ENCODE results near the gene PRSS16.

PRSS16 gene

DNA sequence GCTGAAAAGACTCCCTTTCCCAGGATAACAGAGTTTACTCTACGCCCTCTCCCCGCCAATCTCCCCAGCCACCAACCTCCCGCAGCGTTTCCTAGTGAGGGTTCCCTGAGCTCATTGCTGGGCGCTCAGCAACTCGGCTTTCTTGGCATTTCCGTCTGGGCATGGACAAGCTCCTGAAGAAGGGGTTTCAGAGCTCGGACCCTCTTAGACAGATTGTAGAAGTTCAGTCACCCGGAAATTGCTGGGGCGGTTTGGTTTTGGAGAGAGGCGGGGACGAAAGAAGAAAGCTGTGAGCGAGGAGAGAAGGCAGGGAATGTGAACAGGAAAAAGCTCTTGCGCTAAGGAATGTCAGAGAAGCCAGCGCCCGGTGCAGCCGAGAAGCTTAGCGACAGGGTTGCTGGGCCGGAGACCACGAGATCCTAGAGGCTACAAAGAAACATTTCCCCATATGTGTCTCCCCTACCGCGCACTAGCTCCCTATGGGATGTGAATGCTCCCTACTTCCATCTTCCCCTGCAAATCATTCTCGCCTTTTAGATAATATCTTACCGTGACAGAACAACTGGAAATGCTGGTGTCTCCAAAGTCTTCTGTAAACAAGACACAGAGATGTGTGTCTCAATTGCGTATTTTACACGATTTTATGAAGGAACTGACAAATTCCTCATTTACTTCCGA is 48.7 kb downstream of the PRSS16 start:
- H3K27ac ChIP-seq = no peak overlapping the region
- no peaks in the 10 kb centered on the region for H3K27me3 ChIP-seq (replicated peaks)
- TF ChIP-seq, protein P1, sequence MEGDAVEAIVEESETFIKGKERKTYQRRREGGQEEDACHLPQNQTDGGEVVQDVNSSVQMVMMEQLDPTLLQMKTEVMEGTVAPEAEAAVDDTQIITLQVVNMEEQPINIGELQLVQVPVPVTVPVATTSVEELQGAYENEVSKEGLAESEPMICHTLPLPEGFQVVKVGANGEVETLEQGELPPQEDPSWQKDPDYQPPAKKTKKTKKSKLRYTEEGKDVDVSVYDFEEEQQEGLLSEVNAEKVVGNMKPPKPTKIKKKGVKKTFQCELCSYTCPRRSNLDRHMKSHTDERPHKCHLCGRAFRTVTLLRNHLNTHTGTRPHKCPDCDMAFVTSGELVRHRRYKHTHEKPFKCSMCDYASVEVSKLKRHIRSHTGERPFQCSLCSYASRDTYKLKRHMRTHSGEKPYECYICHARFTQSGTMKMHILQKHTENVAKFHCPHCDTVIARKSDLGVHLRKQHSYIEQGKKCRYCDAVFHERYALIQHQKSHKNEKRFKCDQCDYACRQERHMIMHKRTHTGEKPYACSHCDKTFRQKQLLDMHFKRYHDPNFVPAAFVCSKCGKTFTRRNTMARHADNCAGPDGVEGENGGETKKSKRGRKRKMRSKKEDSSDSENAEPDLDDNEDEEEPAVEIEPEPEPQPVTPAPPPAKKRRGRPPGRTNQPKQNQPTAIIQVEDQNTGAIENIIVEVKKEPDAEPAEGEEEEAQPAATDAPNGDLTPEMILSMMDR (IDR thresholded peaks at IDR 0.05; ENCODE audit: low read depth, low read length, missing control alignments) = no peak
- H3K36me3 ChIP-seq (replicated peaks) = no peaks in the 10 kb centered on the region
- DNase-seq = peak; percentile 58
- H3K4me3 ChIP-seq (ENCODE audit: low read depth, low read length) = peak overlapping the region; percentile 65
- in situ Hi-C loops (cut with HindIII; ENCODE audit: low pct_ligation_motif_present, low sequenced_read_pairs) = no loop called here

DNA sequence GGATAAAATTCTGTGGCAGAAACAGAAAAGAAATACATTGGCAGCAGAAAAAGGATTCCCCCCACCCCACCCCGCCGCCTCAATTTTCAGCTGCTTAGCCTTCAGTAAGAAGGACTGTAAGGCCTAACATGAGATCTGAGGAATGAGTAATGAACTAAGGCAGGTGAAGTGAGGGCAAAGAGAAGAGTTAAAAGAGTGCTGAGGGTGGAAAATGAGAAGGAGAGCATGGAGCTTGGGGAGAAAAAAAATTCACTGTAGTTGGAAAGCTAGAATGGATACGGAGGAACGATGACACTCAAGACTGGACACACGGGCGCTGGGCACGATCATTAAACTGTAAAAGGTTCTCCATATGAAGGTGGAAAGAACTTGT is 50.0 kb downstream of the PRSS16 start:
- Histone ChIP-seq H3K36me3 (replicated peaks) (no peaks in the 10 kb centered on the region), H3K27ac (no peak overlapping the region), H3K4me3 (ENCODE audit: low read depth, low read length) (peak overlapping the region; percentile 65), H3K27me3 (replicated peaks) (no peaks in the 10 kb centered on the region)
- DNase-seq = no peak
- TF ChIP-seq, protein P1 (IDR thresholded peaks at IDR 0.05; ENCODE audit: low read depth, low read length, missing control alignments) = no peak
- in situ Hi-C loops (cut with HindIII; ENCODE audit: low pct_ligation_motif_present, low sequenced_read_pairs) = no loop called here

DNA sequence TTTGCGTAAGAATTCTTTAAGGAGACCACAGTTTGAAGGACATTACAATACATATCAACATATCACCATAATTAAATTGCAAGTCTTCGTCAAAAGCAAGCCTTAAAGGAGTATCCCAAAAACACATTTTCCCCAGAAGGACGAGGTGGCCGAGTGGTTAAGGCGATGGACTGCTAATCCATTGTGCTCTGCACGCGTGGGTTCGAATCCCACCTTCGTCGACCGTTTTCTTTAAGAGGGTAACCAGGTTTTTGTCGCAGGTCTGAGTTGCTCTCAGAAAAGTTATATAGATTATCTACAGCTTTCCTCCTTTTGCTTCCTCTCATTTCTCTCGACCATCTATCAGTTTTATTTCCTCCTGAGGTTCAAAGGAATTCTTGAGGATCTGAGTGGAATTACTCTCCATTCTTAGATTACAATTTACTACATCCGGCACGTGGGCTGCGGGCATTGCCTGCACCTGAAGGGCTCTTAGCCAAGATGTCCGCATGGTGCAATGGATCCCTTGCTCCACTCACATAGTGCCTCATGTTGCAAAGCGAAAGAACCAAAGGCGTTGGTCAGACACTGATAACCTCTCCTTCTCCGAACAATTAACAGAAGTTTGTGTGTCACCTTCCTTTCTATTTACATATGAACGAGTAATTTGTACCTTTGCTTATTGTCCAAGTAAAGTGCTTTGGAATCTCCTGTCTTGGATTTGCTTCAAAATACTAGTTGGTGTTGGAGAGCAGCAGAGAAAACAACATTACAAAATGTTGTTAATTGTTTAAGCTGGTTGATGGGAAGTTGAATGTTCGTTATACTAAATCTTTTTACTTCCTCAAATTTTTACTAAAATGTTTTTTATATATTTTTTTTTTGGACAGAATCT is 50.6 kb downstream of the PRSS16 start:
- in situ Hi-C loops (cut with HindIII; ENCODE audit: low pct_ligation_motif_present, low sequenced_read_pairs) = no loop called here
- peak overlapping the region; percentile 65 for H3K4me3 ChIP-seq (ENCODE audit: low read depth, low read length)
- TF ChIP-seq, protein P1 (IDR thresholded peaks at IDR 0.05; ENCODE audit: low read depth, low read length, missing control alignments) = no peak

DNA sequence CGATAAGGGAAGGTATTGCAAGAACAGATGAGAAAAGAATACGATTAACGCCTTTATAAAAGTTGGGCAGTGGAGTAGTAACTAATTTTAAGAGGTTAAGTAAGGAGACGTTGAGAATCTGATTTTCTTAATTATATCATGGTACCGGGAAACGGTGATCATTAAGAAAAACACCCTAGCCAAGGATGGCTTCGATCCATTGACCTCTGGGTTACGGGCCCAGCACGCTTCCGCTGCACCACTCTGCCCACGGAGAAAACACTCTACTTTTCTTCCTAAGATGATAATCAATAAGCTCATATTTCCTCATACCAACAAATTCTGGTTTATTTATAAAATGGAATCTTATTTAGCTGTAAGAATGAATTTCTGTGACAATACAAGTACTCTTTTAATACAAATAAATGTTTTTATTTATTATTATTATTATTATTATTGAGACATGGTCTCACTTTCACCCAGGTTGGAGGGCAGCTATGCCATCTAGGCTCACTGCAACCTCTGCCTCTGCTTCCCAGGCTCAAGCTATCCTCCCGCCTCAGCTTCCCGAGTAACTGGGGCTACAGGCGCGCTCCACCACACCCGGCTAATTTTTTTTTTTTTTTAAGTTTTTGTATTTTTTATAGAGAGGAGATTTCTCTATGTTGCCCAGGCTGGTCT is 56.2 kb downstream of the PRSS16 start:
- no peaks in the 10 kb centered on the region for H3K36me3 ChIP-seq (replicated peaks)
- no peak overlapping the region for H3K4me3 ChIP-seq (ENCODE audit: low read depth, low read length)
- H3K27me3 ChIP-seq (replicated peaks) = no peaks in the 10 kb centered on the region
- DNase-seq = no peak
- TF ChIP-seq, protein P1 (IDR thresholded peaks at IDR 0.05; ENCODE audit: low read depth, low read length, missing control alignments) = no peak
- in situ Hi-C loops (cut with HindIII; ENCODE audit: low pct_ligation_motif_present, low sequenced_read_pairs) = no loop called here
- no peak overlapping the region for H3K27ac ChIP-seq

More for the DNA sequence above, 50.6 kb downstream of the PRSS16 start:
- Histone ChIP-seq H3K36me3 (replicated peaks) (no peaks in the 10 kb centered on the region), H3K27ac (no peak overlapping the region), H3K27me3 (replicated peaks) (no peaks in the 10 kb centered on the region)
- DNase-seq = peak; percentile 74
